Endothelial cell of umbilical vein (primary cell): ENCODE measurements around the gene CDK18. TPM values are rescaled to one million over a fixed set of nuclear protein-coding genes. Genes with fewer than 3 reads are reported as not detected.

Source experiments
- BruUV-seq: library from RNA; stranded (reverse); fragments of 400-500 nt; replicated peaks from 2 replicates; lab custom pipeline; 2021; lab: Mats Ljungman, UMichigan
- CTCF ChIA-PET: fragments of 300-600, 350-600 bp; sonication (Branson Sonifier 250); formaldehyde crosslinking; loops from one replicate; lab custom pipeline; 2021; ENCODE audit warnings: antibody characterized with exemption, inconsistent platforms; lab: Charles Lee
- POLR2A ChIA-PET: fragments of 300-600, 350-600 bp; sonication (Branson Sonifier 250); formaldehyde crosslinking; loops from one replicate; lab custom pipeline; 2021; ENCODE audit warnings: antibody characterized with exemption, inconsistent platforms; lab: Charles Lee
- DNase-seq: peaks from one replicate; pipeline ENCODE4 v3.0.0-alpha.2; 2011; ENCODE audit warnings: low read depth, low spot score
- FAIRE-seq: peaks from 2 replicates; lab custom pipeline; 2011; peaks lifted over from hg19 to GRCh38; lab: Jason Lieb, UNC
- H2AFZ ChIP-seq: 2 replicates; pipeline ENCODE4 v1.6.0; 2012; ENCODE audit warnings: low read depth, low read length, control low read depth, inconsistent platforms
- H3K27ac ChIP-seq: 2 replicates; pipeline ENCODE4 v1.5.1; 2011; ENCODE audit warnings: low read depth, mild to moderate bottlenecking, control low read depth, low read length, moderate library complexity; ENCODE audit not compliant: insufficient read depth
- H3K27me3 ChIP-seq, 2 experiments: 2 replicates each; pipeline versions ENCODE4 v1.6.0 to v1.6.1; 2011; ENCODE audit warnings: low read length in 2 of 2, mixed read lengths in 1 of 2; ENCODE audit not compliant: control insufficient read depth in 2 of 2, insufficient read depth in 2 of 2
- H3K36me3 ChIP-seq, 2 experiments: 2 replicates in 1 of 2; 3 replicates in 1 of 2; pipeline ENCODE4 v1.5.1; 2011; ENCODE audit warnings: low read length in 2 of 2, mild to moderate bottlenecking in 1 of 2, moderate library complexity in 1 of 2; ENCODE audit not compliant: control insufficient read depth in 2 of 2, insufficient read depth in 2 of 2; ENCODE audit errors: extremely low read depth in 1 of 2
- H3K4me1 ChIP-seq: 3 replicates; pipeline ENCODE4 v1.5.1; 2011; ENCODE audit warnings: mild to moderate bottlenecking, low read length; ENCODE audit not compliant: control insufficient read depth, insufficient read depth; ENCODE audit errors: extremely low read depth
- H3K4me2 ChIP-seq: 2 replicates; pipeline ENCODE4 v1.6.1; 2011; ENCODE audit warnings: low read length, control low read depth, mixed read lengths; ENCODE audit not compliant: insufficient read depth
- H3K4me3 ChIP-seq, 3 experiments: fragments of 200-600 bp in 1 of 3; sonication (generic), shearing (Covaris generic) in 1 of 3; replicated peaks in 1 of 3; 2 replicates each; pipeline ENCODE4 v1.5.1; 2011 to 2016; ENCODE audit warnings: control low read depth in 3 of 3, low read length in 3 of 3, mild to moderate bottlenecking in 2 of 3, inconsistent platforms in 1 of 3, low read depth in 1 of 3, moderate library complexity in 1 of 3; ENCODE audit not compliant: insufficient read depth in 1 of 3
- H3K79me2 ChIP-seq: 2 replicates; pipeline ENCODE4 v1.6.0; 2012; ENCODE audit warnings: low read length, inconsistent platforms; ENCODE audit not compliant: control insufficient read depth, insufficient read depth
- H3K9ac ChIP-seq: replicated peaks from 2 replicates; pipeline ENCODE3; 2011; ENCODE audit warnings: low read length, control low read depth; ENCODE audit not compliant: insufficient read depth; ENCODE audit errors: extremely low read depth
- H3K9me1 ChIP-seq: replicated peaks from 3 replicates; pipeline ENCODE4 v1.6.0; 2011; ENCODE audit warnings: mild to moderate bottlenecking, low read length; ENCODE audit not compliant: control insufficient read depth, insufficient read depth; ENCODE audit errors: extremely low read depth
- H3K9me3 ChIP-seq: replicated peaks from 2 replicates; pipeline ENCODE4 v1.5.1; 2012; ENCODE audit warnings: low read length, inconsistent platforms; ENCODE audit not compliant: control insufficient read depth, insufficient read depth
- H4K20me1 ChIP-seq: replicated peaks from 2 replicates; pipeline ENCODE3; 2011; ENCODE audit warnings: mild to moderate bottlenecking, low read length; ENCODE audit not compliant: control insufficient read depth, insufficient read depth; ENCODE audit errors: extremely low read depth
- CTCF ChIP-seq, 2 donors: IDR thresholded peaks; 1 replicate in 1 of 2; 2 replicates in 1 of 2; pipeline ENCODE4 v1.5.1; 2011; ENCODE audit warnings: low read length in 2 of 2, mild to moderate bottlenecking in 2 of 2, moderate library complexity in 2 of 2, control low read depth in 1 of 2, inconsistent platforms in 1 of 2, low read depth in 1 of 2; ENCODE audit not compliant: insufficient read depth in 1 of 2; ENCODE audit errors: extremely low read depth in 1 of 2
- EZH2 ChIP-seq: IDR thresholded peaks from 2 replicates; pipeline ENCODE4 v1.6.1; 2012; ENCODE audit warnings: borderline replicate concordance, low read depth, mild to moderate bottlenecking, moderate library complexity, low read length, inconsistent platforms; ENCODE audit not compliant: severe bottlenecking
- FOS ChIP-seq: IDR thresholded peaks from 2 replicates; pipeline ENCODE4 v1.6.1; 2011; ENCODE audit warnings: mild to moderate bottlenecking, low read length, moderate library complexity, borderline replicate concordance; ENCODE audit not compliant: insufficient read depth
- GATA2 ChIP-seq: IDR thresholded peaks from 2 replicates; pipeline ENCODE4 v1.7.0; 2011; ENCODE audit warnings: low read depth, mild to moderate bottlenecking, moderate library complexity, mixed read lengths, low read length; ENCODE audit not compliant: insufficient read length, insufficient read depth
- JUN ChIP-seq: IDR thresholded peaks from 2 replicates; pipeline ENCODE4 v1.6.1; 2011; ENCODE audit warnings: borderline replicate concordance, low read depth; ENCODE audit not compliant: insufficient read length, insufficient read depth
- MYC ChIP-seq: IDR thresholded peaks from one replicate; pipeline ENCODE4 v1.6.1; 2011; ENCODE audit warnings: mild to moderate bottlenecking, low read depth, low read length
- POLR2A ChIP-seq: IDR thresholded peaks from 2 replicates; pipeline ENCODE4 v1.6.1; 2012; ENCODE audit warnings: low read depth, mild to moderate bottlenecking, control low read depth, low read length
- POLR2AphosphoS5 ChIP-seq: IDR thresholded peaks from 2 replicates; pipeline ENCODE4 v1.6.1; 2012; ENCODE audit warnings: low read depth, mild to moderate bottlenecking, control low read depth, low read length, moderate library complexity; ENCODE audit not compliant: insufficient read depth
- dilution Hi-C: fragments of 300-500 bp; cut with MboI; formaldehyde crosslinking; loops from one replicate; pipeline ENCODE4 v1.15.0; 2019; ENCODE audit warnings: low sequenced_read_pairs; ENCODE audit not compliant: extremely low pct_ligation_motif_present
- intact Hi-C: fragments of 100-400 bp; cut with micrococcal nuclease; formaldehyde crosslinking; loops from one replicate; pipeline ENCODE4 v1.10.0; 2022
- polyA plus RNA-seq, 4 experiments: library from polyadenylated mRNA; depleted of rRNA in 3 of 4; stranded (reverse) in 3 of 4; unstranded in 1 of 4; fragments of >200 nt; gene quantifications; 2 replicates each; pipeline versions ENCODE4 v1.2.1 to v1.2.3, GENCODE V29; 2011 to 2012; ENCODE audit warnings: missing spikeins in 1 of 4
- total RNA-seq: library from RNA; stranded (reverse); gene quantifications from 2 replicates; pipeline ENCODE4 v1.2.3, GENCODE V29; 2021
- TF ChIP-seq, protein P1 (sequence below): IDR thresholded peaks from 2 replicates; pipeline ENCODE4 v1.6.1; 2011; ENCODE audit not compliant: insufficient read depth, insufficient read length

The CDK18 gene
- total and polyA plus RNA-seq, 2 donors (not counting 3 experiments of a cell fraction or from before 2014, with no cell fraction given), result 0.17 to 1.2 TPM

GRCh38 chr1:205526431-205526830, 22.0 kb downstream of the CDK18 start:
- no peak overlapping the region for H3K9ac ChIP-seq
- no peak overlapping the region for H3K4me3 ChIP-seq
- no peak overlapping the region for H3K27ac ChIP-seq
- ChIA-PET CTCF (interaction anchor here (0.6 to 17.8 kb wide), 8 partner anchors 33 to 191 kb away, joined by 3 to 292 read pairs (median 6); partner anchors contain the start of gene ELK4), POLR2A (no interaction called here)
- TF ChIP-seq FOS (no peak), MYC (no peak), JUN (no peak), CTCF (IDR thresholded peaks at IDR 0.05; ENCODE audit: extremely low read depth in 1 of 2, insufficient read depth in 1 of 2, low read depth in 1 of 2, low read length in 2 of 2) (no peak), POLR2AphosphoS5 (no peak), EZH2 (no peak), POLR2A (no peak), GATA2 (no peak)
- TF ChIP-seq, protein P1, sequence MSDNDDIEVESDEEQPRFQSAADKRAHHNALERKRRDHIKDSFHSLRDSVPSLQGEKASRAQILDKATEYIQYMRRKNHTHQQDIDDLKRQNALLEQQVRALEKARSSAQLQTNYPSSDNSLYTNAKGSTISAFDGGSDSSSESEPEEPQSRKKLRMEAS, result no peak
- DNase-seq (no peak), FAIRE-seq (no peak)
- BruUV-seq, result no TSS peak
- H3K9me3 ChIP-seq, result no peaks in the 10 kb centered on the region
- H3K4me2 ChIP-seq, result no peak overlapping the region
- no peak overlapping the region for H2AFZ ChIP-seq
- H3K27me3 ChIP-seq, result no peaks in the 10 kb centered on the region
- peaks cover 3% of the 10 kb centered on the region for H3K4me1 ChIP-seq
- intact Hi-C loops (loop anchor here (10.0 kb wide), 1 partner anchor 58 kb away; no protein-coding TSS in a partner anchor), dilution Hi-C loops (no loop called here)
- no peaks in the 10 kb centered on the region for H3K79me2 ChIP-seq
- no peaks in the 10 kb centered on the region for H3K36me3 ChIP-seq
- H3K9me1 ChIP-seq, result no peaks in the 10 kb centered on the region
- H4K20me1 ChIP-seq, result no peaks in the 10 kb centered on the region
